ENCODE data around the gene FBLN7.

FBLN7 gene

GRCh38 chr2:112160283-112161250, 22.4 kb downstream of the FBLN7 start:
- CTCF ChIA-PET = no interaction called here
- POLR2A ChIA-PET = no interaction called here
- no peak overlapping the region for H3K4me3 ChIP-seq (ENCODE audit: low read depth, low read length)
- DNase-seq (ENCODE audit: low read depth, low spot score) = no peak
- TF ChIP-seq CTCF (IDR thresholded peaks at IDR 0.05; ENCODE audit: insufficient read depth, low read length, missing control alignments) = no peak

- DNase-seq (ENCODE audit: low read depth, low spot score) = no peak
- H3K4me3 ChIP-seq (ENCODE audit: low read depth, low read length) = no peak overlapping the region
- ChIA-PET POLR2A (no interaction called here), CTCF (no interaction called here)
- no peak for TF ChIP-seq CTCF (IDR thresholded peaks at IDR 0.05; ENCODE audit: insufficient read depth, low read length, missing control alignments)
Observed at GRCh38 chr2:112161431-112162145, 23.4 kb downstream of the FBLN7 start.

- no peak for TF ChIP-seq CTCF (IDR thresholded peaks at IDR 0.05; ENCODE audit: insufficient read depth, low read length, missing control alignments)
- DNase-seq (ENCODE audit: low read depth, low spot score) = no peak
- POLR2A ChIA-PET = no interaction called here
- CTCF ChIA-PET = no interaction called here
- no peak overlapping the region for H3K4me3 ChIP-seq (ENCODE audit: low read depth, low read length)
Observed at GRCh38 chr2:112162341-112162740, 24.2 kb downstream of the FBLN7 start.

- TF ChIP-seq CTCF (IDR thresholded peaks at IDR 0.05; ENCODE audit: insufficient read depth, low read length, missing control alignments) = no peak
- no peak overlapping the region for H3K4me3 ChIP-seq (ENCODE audit: low read depth, low read length)
- no peak for DNase-seq (ENCODE audit: low read depth, low spot score)
- ChIA-PET POLR2A (no interaction called here), CTCF (no interaction called here)
Observed at GRCh38 chr2:112162956-112163355, 24.8 kb downstream of the FBLN7 start.

- CTCF ChIA-PET = no interaction called here
- H3K4me3 ChIP-seq (ENCODE audit: low read depth, low read length) = no peak overlapping the region
- no peak for DNase-seq (ENCODE audit: low read depth, low spot score)
- no peak for TF ChIP-seq CTCF (IDR thresholded peaks at IDR 0.05; ENCODE audit: insufficient read depth, low read length, missing control alignments)
- POLR2A ChIA-PET = no interaction called here
Observed at GRCh38 chr2:112163541-112163981, 25.4 kb downstream of the FBLN7 start.

- DNase-seq (ENCODE audit: low read depth, low spot score) = no peak
- POLR2A ChIA-PET = no interaction called here
- TF ChIP-seq CTCF (IDR thresholded peaks at IDR 0.05; ENCODE audit: insufficient read depth, low read length, missing control alignments) = no peak
- CTCF ChIA-PET = no interaction called here
- no peak overlapping the region for H3K4me3 ChIP-seq (ENCODE audit: low read depth, low read length)
Observed at GRCh38 chr2:112164876-112165275, 26.7 kb downstream of the FBLN7 start.
